GM12891 (cell line): ENCODE results near the gene ATG14.
A peak's percentile ranks its signal among the peaks of the same experiment; 100 is the strongest.

Experiments used
- DNase-seq: peaks from one replicate; pipeline ENCODE4 v3.0.0; 2011; ENCODE audit warnings: low spot score; ENCODE audit not compliant: insufficient read length
- FAIRE-seq: peaks from 2 replicates; lab custom pipeline; 2011; peaks lifted over from hg19 to GRCh38; lab: Jason Lieb, UNC
- PAX5 ChIP-seq: IDR thresholded peaks from 2 replicates; pipeline ENCODE4 v1.6.1; 2011; ENCODE audit warnings: low read length, moderate library complexity, mild to moderate bottlenecking; ENCODE audit not compliant: insufficient read depth, severe bottlenecking
- POLR2A ChIP-seq: IDR thresholded peaks from 2 replicates; pipeline ENCODE4 v1.6.1; 2011; ENCODE audit warnings: low read depth, low read length, control low read depth
- POLR2AphosphoS5 ChIP-seq: IDR thresholded peaks from 2 replicates; pipeline ENCODE4 v1.6.1; 2011; ENCODE audit warnings: low read depth, low read length, control low read depth
- POU2F2 ChIP-seq: IDR thresholded peaks from 2 replicates; pipeline ENCODE4 v1.6.1; 2011; ENCODE audit warnings: low read depth, mild to moderate bottlenecking, control low read depth, low read length, moderate library complexity
- SPI1 ChIP-seq: IDR thresholded peaks from 2 replicates; pipeline ENCODE4 v1.6.1; 2011; ENCODE audit warnings: low read depth, low read length, control low read depth
- TAF1 ChIP-seq: IDR thresholded peaks from 2 replicates; pipeline ENCODE4 v1.6.1; 2011; ENCODE audit warnings: low read depth, low read length, control low read depth

ATG14 gene

DNA sequence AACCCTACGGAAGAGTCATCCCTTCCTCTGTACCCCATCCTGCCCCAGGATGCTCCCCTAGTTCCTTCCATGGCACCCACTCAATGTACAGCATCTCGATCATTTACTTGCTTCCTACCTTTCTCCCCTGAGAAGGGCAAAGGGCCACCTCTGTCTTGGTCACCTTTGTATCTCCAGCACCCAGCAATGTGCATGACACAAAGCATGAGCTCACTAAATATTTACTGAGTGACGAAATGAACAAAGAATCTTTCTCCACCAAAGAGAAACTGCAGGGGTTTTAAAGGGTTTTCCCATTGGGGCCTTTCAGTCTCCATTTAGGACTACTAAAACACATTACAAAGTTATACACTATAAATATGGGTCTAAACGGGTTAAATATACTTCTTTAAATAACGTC lies 30.6 kb downstream of the ATG14 start:
- DNase-seq (no peak), FAIRE-seq (no peak)
- TF ChIP-seq POLR2AphosphoS5 (no peak), PAX5 (no peak), TAF1 (no peak), SPI1 (no peak)

DNA sequence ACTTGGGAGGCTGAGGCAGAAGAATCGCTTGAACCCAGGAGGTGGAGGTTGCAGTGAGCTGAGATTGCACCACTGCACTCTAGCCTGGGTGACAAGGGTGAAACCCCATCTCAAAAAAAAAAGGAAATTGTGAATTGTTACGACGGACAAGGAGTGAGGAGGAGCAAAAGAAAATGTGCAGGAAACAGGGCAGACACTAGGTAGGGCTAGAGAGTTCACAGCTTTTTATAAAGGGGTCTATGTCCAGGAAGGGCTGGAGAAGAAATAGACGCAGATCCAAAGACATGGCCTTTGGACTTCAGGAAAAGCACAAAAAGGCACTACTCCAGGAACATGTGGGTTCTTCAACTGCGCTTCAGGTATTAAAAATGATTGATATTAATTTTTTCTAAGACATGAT lies 34.4 kb downstream of the ATG14 start:
- FAIRE-seq (no peak), DNase-seq (no peak)
- TF ChIP-seq TAF1 = no peak
- no peak for TF ChIP-seq SPI1
- no peak for TF ChIP-seq POLR2A
- TF ChIP-seq POU2F2 = no peak
- TF ChIP-seq PAX5 = no peak
- no peak for TF ChIP-seq POLR2AphosphoS5

DNA sequence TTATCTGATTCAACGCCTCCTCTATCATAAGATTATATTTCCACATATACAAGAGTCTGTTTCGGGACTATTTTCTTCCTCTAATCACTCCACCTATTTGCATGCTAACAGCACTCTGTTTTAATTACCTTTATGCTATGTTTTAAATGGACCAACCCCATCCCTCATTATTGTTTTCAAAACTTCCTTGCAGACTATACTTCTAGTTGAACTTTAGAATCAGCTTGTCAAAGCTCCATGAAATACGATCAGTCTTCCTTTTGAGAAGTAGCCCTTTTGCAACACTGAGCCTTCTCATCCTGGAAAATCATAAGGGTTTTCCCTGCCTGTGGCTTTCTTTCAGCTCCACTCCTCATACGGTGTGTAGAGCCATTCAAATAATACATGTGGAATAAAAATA lies 36.9 kb downstream of the ATG14 start:
- DNase-seq (no peak), FAIRE-seq (no peak)
- TF ChIP-seq TAF1 (no peak), PAX5 (no peak), POLR2AphosphoS5 (no peak), POU2F2 (no peak), POLR2A (no peak), SPI1 (no peak)

DNA sequence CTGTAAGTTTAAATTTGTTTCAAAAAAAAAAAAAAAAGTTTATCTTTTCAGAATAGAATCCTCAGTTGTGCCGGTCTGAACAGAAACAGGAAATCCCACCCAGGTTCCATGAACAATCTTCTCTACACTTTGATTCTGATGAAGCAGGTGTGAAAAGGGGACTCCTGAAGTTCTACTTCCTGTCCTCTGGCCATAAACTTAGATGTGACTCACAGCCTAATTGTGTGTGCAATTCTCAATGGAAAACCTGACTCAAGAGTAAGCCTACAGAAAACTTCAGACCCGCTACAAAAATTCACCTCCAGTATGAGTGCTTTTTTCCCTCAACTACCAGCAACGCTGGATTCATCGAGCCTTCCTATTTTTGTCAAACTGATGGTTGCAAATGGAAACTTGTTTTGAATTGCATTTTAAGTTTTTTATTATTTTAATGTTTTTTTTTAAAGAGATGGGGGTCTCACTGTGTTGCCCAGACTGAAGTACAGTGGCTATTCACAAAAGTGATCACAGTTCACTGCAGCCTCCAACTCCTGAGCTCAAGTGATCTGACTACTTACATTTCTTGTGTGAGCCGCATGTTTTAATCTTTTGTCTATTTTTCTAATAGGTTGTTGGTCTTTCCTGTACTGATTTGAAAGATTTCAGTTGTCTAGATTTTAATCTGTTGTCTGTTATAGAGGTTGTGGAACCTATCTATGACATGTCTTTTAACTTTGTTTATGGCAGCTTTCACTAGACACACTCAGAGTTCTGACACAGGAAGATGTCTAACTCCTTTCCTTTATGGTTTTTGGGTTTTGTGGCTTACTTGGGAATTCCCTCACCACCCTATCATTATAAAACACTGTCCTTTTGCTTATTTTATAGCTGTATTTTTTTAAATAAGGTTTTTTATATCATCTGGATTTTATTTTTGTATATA lies 37.6 kb downstream of the ATG14 start:
- DNase-seq = peak; percentile 15
- TF ChIP-seq SPI1 = peak; percentile 39
- no peak for TF ChIP-seq PAX5
- FAIRE-seq = no peak

DNA sequence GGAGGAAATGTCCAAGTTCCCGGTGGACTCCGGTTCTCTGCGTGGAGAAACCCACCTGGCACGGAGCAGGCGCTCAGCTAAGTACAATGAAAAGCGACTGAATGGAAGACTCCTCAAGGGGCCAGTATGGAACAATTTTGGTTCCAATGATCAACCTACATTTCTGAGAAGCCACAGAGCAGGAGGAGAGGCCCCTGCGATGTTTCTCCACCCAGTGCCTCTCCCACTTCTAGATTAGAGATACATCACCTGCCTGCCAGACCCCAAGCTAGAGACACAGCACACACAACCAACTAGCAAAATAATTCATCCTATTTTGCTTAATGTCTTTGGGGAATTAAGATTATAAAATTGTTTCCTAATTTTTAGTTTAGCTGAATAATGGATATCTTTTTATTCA lies 38.8 kb downstream of the ATG14 start:
- FAIRE-seq = no peak
- TF ChIP-seq TAF1 (no peak), POLR2A (no peak), PAX5 (no peak), POLR2AphosphoS5 (no peak), SPI1 (no peak)
- no peak for DNase-seq

DNA sequence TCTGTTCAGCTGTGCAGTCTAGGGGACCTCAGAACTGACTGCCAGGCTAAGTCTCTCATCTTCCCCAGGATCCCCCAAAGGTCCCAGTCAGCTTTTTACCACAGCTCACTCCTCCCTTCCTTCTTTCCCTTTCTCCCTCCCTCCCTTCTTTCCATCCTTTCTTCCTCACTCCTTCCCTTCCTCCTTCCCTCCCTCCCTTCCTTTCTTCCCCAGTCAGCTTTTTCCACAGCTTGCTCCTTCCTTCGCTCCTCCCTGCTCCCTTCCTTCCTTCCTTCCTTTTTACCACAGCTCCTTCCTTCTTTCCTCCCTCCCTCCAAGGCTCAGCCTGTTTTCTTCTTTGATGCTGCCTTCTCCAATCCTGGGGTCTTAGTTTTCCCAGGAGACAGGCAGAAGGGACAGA lies 39.2 kb downstream of the ATG14 start:
- FAIRE-seq = no peak
- no peak for DNase-seq
- TF ChIP-seq SPI1 = no peak
- no peak for TF ChIP-seq POLR2AphosphoS5
- TF ChIP-seq PAX5 = no peak
- no peak for TF ChIP-seq POLR2A
- no peak for TF ChIP-seq TAF1
- TF ChIP-seq POU2F2 = no peak

DNA sequence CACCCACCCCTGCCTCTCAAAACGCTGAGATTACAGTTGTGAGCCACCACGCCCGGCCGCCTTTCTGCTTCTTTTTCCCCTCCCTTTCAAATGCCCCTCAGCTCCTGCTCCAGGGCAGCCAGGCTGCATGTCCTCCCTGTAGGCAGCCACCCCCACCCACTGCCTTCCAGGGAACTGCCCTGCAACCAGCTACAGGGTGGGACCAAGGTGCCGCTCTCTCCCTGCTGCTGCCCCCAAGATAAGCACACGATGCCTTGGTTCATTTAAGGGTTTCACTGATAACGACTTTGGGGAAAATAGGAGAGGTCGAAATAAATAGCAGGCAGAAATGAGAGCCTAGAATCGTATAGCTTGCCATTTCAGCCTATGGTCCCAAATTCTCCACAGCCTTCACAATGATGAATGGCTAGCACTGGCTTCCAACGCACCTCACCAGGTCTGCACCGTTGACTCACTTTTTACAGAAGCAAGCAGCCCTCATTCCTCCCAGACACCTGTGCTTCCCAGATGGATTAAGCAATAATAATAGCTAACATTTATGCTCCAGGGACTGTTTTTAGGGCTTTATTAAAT lies 40.7 kb downstream of the ATG14 start:
- TF ChIP-seq PAX5 = no peak
- TF ChIP-seq TAF1 = no peak
- no peak for TF ChIP-seq POLR2A
- no peak for TF ChIP-seq POU2F2
- no peak for TF ChIP-seq SPI1
- TF ChIP-seq POLR2AphosphoS5 = no peak
- DNase-seq (no peak), FAIRE-seq (no peak)

DNA sequence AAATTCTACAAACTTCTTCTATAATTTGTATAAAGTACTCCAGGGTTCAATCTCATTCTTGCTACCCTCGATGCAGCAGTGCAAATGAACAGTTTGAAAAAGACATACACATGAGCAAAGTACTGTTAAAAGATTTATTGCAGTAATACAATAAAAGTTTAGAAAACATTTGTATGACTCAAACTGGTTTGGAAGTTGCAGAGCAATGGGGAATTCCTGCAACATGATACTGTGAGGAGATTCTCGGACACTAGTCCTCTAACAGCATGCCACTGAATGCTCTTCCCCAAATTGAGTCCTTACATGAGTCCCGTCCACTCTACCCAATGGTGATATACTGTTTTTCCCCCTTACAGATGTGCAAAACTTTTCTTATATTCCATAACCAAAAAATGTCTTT lies 45.4 kb downstream of the ATG14 start:
- DNase-seq = no peak
- TF ChIP-seq POLR2A = no peak
- TF ChIP-seq TAF1 = no peak
- TF ChIP-seq POU2F2 = no peak
- no peak for TF ChIP-seq POLR2AphosphoS5
- no peak for TF ChIP-seq SPI1
- no peak for TF ChIP-seq PAX5
- no peak for FAIRE-seq

DNA sequence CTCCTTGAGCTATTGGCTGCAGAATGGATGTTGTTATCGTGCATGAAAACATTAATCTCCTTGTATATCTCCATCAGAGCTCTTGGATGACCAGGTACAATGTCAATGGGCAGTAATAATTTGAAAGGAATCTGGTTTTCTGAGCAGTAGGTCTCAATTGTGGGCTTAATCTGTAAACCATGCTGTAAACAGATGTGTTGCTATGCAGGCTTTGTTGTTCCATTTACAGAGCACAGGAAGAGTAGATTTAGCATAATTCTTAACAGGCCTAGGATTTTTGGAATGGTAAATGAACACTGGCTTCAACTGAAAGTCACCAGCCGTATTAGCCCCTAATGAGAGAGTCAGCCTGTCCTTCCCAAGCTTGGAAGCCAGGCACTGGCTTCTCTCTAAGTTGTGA lies 50.4 kb downstream of the ATG14 start:
- no peak for TF ChIP-seq POLR2A
- no peak for TF ChIP-seq PAX5
- no peak for TF ChIP-seq POU2F2
- no peak for TF ChIP-seq POLR2AphosphoS5
- no peak for TF ChIP-seq TAF1
- TF ChIP-seq SPI1 = no peak
- no peak for DNase-seq

More for the DNA sequence above, 50.4 kb downstream of the ATG14 start:
- FAIRE-seq = no peak
